ENCODE results near the gene SPRING1. TPM values are rescaled to one million over a fixed set of nuclear protein-coding genes. Genes with fewer than 3 reads are reported as not detected.

The SPRING1 gene
- total and polyA plus RNA-seq, 7 donors = 4.1 to 10.6 (median 7.9) TPM

DNA sequence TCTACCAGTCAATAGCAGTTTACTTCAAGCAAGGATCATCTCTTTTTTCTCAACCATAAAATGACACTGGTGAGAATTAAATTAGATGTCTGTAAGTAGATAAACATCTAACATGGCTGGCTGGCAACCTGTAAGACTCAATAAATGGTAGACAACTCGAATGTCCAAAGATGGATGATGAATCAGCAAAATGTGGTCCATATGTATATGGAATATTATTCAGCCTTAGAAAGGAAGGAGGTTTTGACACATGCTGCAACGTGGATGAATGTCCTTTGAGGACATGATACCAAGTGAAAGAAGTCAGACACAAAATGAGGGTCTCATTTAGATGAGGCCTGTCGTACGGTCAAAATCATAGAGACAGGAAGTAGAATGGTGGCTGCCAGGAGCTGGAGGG lies 46.2 kb downstream of the SPRING1 start:
- Histone ChIP-seq H3K27ac (no peak overlapping the region), H3K9me3 (no peaks in the 10 kb centered on the region), H3K4me1 (no peaks in the 10 kb centered on the region), H3K36me3 (ENCODE audit: insufficient read depth in 1 of 2, low read depth in 1 of 2) (no peaks in the 10 kb centered on the region), H3K27me3 (ENCODE audit: insufficient read depth in 3 of 3, low read length in 2 of 3) (peaks cover 4 to 19% (median 11%) of the 10 kb centered on the region in 3 donors), H3K4me3 (no peak overlapping the region)
- no peak for ATAC-seq
- TF ChIP-seq, protein P1, sequence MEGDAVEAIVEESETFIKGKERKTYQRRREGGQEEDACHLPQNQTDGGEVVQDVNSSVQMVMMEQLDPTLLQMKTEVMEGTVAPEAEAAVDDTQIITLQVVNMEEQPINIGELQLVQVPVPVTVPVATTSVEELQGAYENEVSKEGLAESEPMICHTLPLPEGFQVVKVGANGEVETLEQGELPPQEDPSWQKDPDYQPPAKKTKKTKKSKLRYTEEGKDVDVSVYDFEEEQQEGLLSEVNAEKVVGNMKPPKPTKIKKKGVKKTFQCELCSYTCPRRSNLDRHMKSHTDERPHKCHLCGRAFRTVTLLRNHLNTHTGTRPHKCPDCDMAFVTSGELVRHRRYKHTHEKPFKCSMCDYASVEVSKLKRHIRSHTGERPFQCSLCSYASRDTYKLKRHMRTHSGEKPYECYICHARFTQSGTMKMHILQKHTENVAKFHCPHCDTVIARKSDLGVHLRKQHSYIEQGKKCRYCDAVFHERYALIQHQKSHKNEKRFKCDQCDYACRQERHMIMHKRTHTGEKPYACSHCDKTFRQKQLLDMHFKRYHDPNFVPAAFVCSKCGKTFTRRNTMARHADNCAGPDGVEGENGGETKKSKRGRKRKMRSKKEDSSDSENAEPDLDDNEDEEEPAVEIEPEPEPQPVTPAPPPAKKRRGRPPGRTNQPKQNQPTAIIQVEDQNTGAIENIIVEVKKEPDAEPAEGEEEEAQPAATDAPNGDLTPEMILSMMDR (IDR thresholded peaks at IDR 0.05) = no peak
- intact Hi-C loops (cut with DNase I) = no loop called here
- no peak for DNase-seq
- 79 to 87% (median 81%) methylated on average over 4 of the region's 4 CpGs for WGBS, 3 donors

- no peaks in the 10 kb centered on the region for H3K4me1 ChIP-seq
- no peaks in the 10 kb centered on the region for H3K9me3 ChIP-seq
- no peak overlapping the region for H3K4me3 ChIP-seq
- WGBS, 3 donors = 94 to 97% (median 94%) methylated on average over 7 of the region's 7 CpGs
- no peak overlapping the region for H3K27ac ChIP-seq
- no peaks in the 10 kb centered on the region for H3K36me3 ChIP-seq (ENCODE audit: insufficient read depth in 1 of 2, low read depth in 1 of 2)
- TF ChIP-seq, protein P1 (IDR thresholded peaks at IDR 0.05) = no peak
- H3K27me3 ChIP-seq (ENCODE audit: insufficient read depth in 3 of 3, low read length in 2 of 3) = peaks cover 4 to 19% (median 11%) of the 10 kb centered on the region in 3 donors
- intact Hi-C loops (cut with DNase I) = no loop called here
- ATAC-seq = no peak
- no peak for DNase-seq
Measured at GRCh38 chr12:116691205-116691604, 46.7 kb downstream of the SPRING1 start.

DNA sequence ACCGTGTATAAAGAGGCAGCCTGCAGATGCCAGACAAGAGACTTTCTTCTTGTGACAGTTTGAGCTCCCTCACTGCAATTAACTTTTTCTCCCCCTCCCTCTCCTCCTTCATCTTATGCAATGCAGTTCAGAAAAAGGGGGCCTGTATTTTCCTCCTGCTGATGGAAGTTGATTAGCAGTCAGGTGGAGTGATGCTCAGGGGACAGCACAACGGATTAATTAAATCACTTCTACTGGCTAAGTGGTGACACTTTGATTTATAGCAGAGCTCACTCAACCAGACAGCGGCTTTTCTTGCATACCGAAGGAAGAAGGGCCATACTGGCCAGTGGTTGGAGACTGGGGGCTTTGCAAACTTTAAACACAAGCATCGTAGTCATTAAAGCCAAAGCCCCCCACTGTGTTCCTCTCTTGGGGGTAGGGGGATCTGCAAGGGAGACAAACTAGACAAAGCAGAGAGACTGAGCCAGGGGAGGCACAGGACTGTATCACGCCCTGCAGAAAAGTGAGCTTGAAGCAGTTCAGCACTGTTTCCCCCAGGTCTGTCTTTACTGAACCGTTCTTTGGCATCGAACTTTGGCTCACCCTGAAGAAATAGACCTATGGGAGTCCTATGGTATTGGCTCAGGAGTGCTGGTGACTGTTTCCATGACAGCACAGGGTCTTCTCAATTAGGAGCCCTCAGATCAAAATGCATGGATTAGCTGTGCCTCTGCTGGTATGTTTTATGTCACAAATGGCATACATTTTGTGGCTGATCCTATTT lies 47.7 kb downstream of the SPRING1 start:
- intact Hi-C loops (cut with DNase I) = no loop called here
- Histone ChIP-seq H3K27ac (no peak overlapping the region), H3K27me3 (ENCODE audit: insufficient read depth in 3 of 3, low read length in 2 of 3) (peaks cover 4 to 19% (median 11%) of the 10 kb centered on the region in 3 donors), H3K4me1 (no peaks in the 10 kb centered on the region), H3K9me3 (no peaks in the 10 kb centered on the region), H3K36me3 (ENCODE audit: insufficient read depth in 1 of 2, low read depth in 1 of 2) (no peaks in the 10 kb centered on the region), H3K4me3 (no peak overlapping the region)
- 44 to 52% (median 44%) methylated on average over 8 of the region's 8 CpGs for WGBS, 3 donors
- ATAC-seq = no peak
- no peak for DNase-seq
- TF ChIP-seq, protein P1 (IDR thresholded peaks at IDR 0.05) = no peak

GRCh38 chr12:116689521-116689920 lies 48.3 kb downstream of the SPRING1 start:
- TF ChIP-seq, protein P1 (IDR thresholded peaks at IDR 0.05) = no peak
- H3K4me1 ChIP-seq = no peaks in the 10 kb centered on the region
- peaks cover 4 to 19% (median 8%) of the 10 kb centered on the region in 3 donors for H3K27me3 ChIP-seq (ENCODE audit: insufficient read depth in 3 of 3, low read length in 2 of 3)
- DNase-seq (no peak), ATAC-seq (no peak)
- H3K27ac ChIP-seq = no peak overlapping the region
- H3K4me3 ChIP-seq = no peak overlapping the region
- 71 to 79% (median 78%) methylated on average over 5 of the region's 5 CpGs for WGBS, 3 donors
- no peaks in the 10 kb centered on the region for H3K36me3 ChIP-seq (ENCODE audit: insufficient read depth in 1 of 2, low read depth in 1 of 2)
- H3K9me3 ChIP-seq = no peaks in the 10 kb centered on the region
- intact Hi-C loops (cut with DNase I) = no loop called here

Other genes starting within 250 kb of the SPRING1 start
- gene MAP1LC3B2, start 178.7 kb downstream of the SPRING1 start, total RNA-seq = 1 to 10 TPM; 1.4 to 4.1 (median 1.8) TPM
- 1 to 10 TPM; 2.2 to 9.2 (median 4.3) TPM for gene MAP1LC3B2, start 178.7 kb downstream of the SPRING1 start, polyA plus RNA-seq
- gene RNFT2, start 246 bp upstream of the SPRING1 start, total RNA-seq = under 1 TPM; 0.22 to 0.64 (median 0.50) TPM
- under 1 TPM; 0.04 to 0.36 (median 0.34) TPM for gene RNFT2, start 246 bp upstream of the SPRING1 start, polyA plus RNA-seq
- gene HRK, start 143.4 kb upstream of the SPRING1 start, total RNA-seq = under 1 TPM in 2 of 4 donors, not detected in 2; 0.15 to 0.60 TPM
- gene HRK, start 143.4 kb upstream of the SPRING1 start, polyA plus RNA-seq = under 1 TPM; under 0.01 to 0.01 (median 0.01) TPM
- gene FBXW8, start 172.9 kb upstream of the SPRING1 start, total RNA-seq = 1 to 10 TPM; 3.0 to 5.7 (median 4.9) TPM
- gene FBXW8, start 172.9 kb upstream of the SPRING1 start, polyA plus RNA-seq = 1 to 10 TPM; 1.1 to 2.2 (median 1.7) TPM

All from psoas muscle (tissue), 8 donors.